Esophagus muscularis mucosa (tissue), 4 donors: Measurements from ENCODE around the gene OR9Q2. TPM values are rescaled to one million over a fixed set of nuclear protein-coding genes. Genes with fewer than 3 reads are reported as not detected.

Experiments used
- DNase-seq: peaks from one replicate; pipeline ENCODE4 v3.0.0-alpha.2; 2017; ENCODE audit errors: extremely low spot score
- H3K27ac ChIP-seq, 4 donors: fragments of 200-600 bp; sonication (generic); replicated peaks in 1 of 4; 1 replicate in 3 of 4; 2 replicates in 1 of 4; pipeline ENCODE4 v1.5.1; 2016 to 2019; ENCODE audit warnings: mild to moderate bottlenecking in 1 of 4
- H3K27me3 ChIP-seq, 4 donors: fragments of 200-600 bp; sonication (generic); one replicate each; pipeline versions ENCODE4 v1.5.1 to v1.6.0; 2016 to 2019
- H3K36me3 ChIP-seq, 4 donors: fragments of 200-600 bp; sonication (generic); one replicate each; pipeline ENCODE4 v1.5.1; 2016 to 2019
- H3K4me1 ChIP-seq, 4 donors: fragments of 200-600 bp; sonication (generic); one replicate each; pipeline ENCODE4 v1.5.1; 2016 to 2019
- H3K4me3 ChIP-seq, 4 donors: fragments of 200-600 bp; sonication (generic); 1 replicate in 2 of 4; 2 replicates in 2 of 4; pipeline ENCODE4 v1.5.1; 2016 to 2019; ENCODE audit warnings: mild to moderate bottlenecking in 4 of 4, moderate library complexity in 1 of 4
- H3K9me3 ChIP-seq, 4 donors: fragments of 200-600 bp; sonication (generic); 1 replicate in 3 of 4; 2 replicates in 1 of 4; pipeline ENCODE4 v1.5.1; 2016 to 2019
- EP300 ChIP-seq: sonication (generic); formaldehyde crosslinking; IDR thresholded peaks from one replicate; pipeline ENCODE4 v1.6.1; 2017; ENCODE audit warnings: antibody characterized with exemption
- POLR2A ChIP-seq: fragments of 450-650 bp; IDR thresholded peaks from one replicate; pipeline ENCODE4 v1.6.1; 2017; ENCODE audit warnings: antibody characterized with exemption, moderate library complexity, mild to moderate bottlenecking, low read depth
- POLR2AphosphoS5 ChIP-seq, 2 donors: sonication (generic); formaldehyde crosslinking; IDR thresholded peaks; one replicate each; pipeline ENCODE4 v1.6.1; 2017; ENCODE audit warnings: antibody characterized with exemption in 2 of 2
- WGBS: methylation state at CpG from one replicate; pipeline ENCODE4 v1.1.5; 2018; 5-methylcytosine and 5-hydroxymethylcytosine counted together
- intact Hi-C: fragments of 100-400 bp; cut with DNase I; formaldehyde crosslinking; loops from one replicate; pipeline ENCODE4 v1.15.1; 2023
- total RNA-seq, 4 donors: library from RNA; depleted of rRNA; stranded (reverse); fragments of >200 nt; gene quantifications; one replicate each; pipeline versions ENCODE4 v1.1.0 to v1.2.1, GENCODE V29; 2016
- TF ChIP-seq, protein P1 (sequence below), 3 experiments: fragments of 200-600 bp in 2 of 3; fragments of 450-650 bp in 1 of 3; sonication (generic) in 2 of 3; IDR thresholded peaks; one replicate each; pipeline ENCODE4 v1.5.1; 2017 to 2019; ENCODE audit warnings: antibody characterized with exemption in 3 of 3, mild to moderate bottlenecking in 2 of 3, moderate library complexity in 1 of 3

Gene OR9Q2
- total RNA-seq, 4 donors from 2014 or later, result not detected

DNA sequence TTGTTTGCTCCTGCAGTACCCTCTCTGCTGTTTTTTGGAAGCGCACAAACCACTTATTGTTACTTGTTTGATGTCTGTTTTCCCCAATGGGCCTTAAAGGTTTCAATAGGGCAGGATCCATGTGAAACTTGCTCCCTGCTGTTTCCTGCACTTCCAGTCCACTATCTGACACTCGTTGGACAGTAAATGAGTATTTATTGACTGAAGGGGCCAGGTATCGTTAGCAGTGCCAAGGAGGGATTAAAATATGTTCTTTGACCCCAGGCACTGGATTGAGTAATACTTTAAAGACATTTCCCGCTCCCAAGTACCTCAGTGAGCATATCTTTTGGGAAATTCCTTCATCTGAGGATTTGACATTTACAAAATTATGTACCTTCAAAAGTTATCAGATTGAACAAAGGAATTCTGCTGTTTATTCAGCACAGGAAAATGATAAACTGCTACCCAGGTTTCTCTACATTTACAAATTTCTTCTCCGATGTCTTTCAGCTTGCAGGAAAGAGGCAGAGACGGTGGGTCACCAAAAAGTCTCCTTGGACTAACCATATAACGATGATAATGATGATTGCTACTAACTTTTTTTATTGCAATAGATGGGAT, 23.3 kb upstream of the OR9Q2 start:
- WGBS, result 84% methylated on average over 7 of the region's 7 CpGs
- H3K27ac ChIP-seq, result no peak overlapping the region
- no peaks in the 10 kb centered on the region for H3K36me3 ChIP-seq
- no peak overlapping the region for H3K4me3 ChIP-seq
- TF ChIP-seq, protein P1, sequence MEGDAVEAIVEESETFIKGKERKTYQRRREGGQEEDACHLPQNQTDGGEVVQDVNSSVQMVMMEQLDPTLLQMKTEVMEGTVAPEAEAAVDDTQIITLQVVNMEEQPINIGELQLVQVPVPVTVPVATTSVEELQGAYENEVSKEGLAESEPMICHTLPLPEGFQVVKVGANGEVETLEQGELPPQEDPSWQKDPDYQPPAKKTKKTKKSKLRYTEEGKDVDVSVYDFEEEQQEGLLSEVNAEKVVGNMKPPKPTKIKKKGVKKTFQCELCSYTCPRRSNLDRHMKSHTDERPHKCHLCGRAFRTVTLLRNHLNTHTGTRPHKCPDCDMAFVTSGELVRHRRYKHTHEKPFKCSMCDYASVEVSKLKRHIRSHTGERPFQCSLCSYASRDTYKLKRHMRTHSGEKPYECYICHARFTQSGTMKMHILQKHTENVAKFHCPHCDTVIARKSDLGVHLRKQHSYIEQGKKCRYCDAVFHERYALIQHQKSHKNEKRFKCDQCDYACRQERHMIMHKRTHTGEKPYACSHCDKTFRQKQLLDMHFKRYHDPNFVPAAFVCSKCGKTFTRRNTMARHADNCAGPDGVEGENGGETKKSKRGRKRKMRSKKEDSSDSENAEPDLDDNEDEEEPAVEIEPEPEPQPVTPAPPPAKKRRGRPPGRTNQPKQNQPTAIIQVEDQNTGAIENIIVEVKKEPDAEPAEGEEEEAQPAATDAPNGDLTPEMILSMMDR (IDR thresholded peaks at IDR 0.05), result no peak
- no peak for TF ChIP-seq POLR2AphosphoS5 (IDR thresholded peaks at IDR 0.05)
- no peak for TF ChIP-seq EP300
- TF ChIP-seq POLR2A, result no peak
- no peaks in the 10 kb centered on the region for H3K4me1 ChIP-seq
- no peaks in the 10 kb centered on the region for H3K9me3 ChIP-seq
- no peak for DNase-seq
- H3K27me3 ChIP-seq, result no peaks in the 10 kb centered on the region
- intact Hi-C loops, result no loop called here

DNA sequence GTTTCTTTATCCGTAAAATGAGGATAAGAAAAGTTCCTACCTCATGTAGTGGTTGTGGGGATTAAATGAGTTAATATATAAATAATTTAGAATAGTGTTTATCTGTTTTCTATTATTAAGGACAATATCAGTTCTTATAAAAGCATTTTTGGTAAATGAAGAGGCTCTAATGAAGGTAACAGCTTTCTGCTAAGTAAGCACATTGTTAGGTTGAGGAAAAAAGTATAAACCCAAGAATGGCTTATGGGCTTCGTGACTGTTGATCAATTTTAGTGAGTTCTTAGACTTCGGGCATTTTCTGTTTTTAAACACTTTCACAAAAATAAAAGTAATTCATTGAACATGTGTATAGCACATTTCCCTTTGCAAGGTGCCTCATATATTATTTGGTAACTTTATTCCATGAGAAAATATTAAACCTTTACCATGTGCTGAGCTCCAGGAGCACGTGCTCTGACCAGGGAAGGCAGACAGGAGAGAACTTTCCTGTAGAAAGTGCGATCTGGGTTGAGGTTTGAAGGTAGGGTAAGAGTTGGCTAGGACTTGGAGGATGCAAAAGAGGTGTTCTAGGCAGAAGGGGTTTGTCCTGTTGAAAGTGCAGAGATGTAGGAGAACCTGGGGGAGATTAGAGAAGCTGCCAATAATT, 11.3 kb upstream of the OR9Q2 start:
- no peaks in the 10 kb centered on the region for H3K36me3 ChIP-seq
- no peaks in the 10 kb centered on the region for H3K4me1 ChIP-seq
- WGBS, result 74% methylated on average over 5 of the region's 5 CpGs
- TF ChIP-seq POLR2AphosphoS5 (IDR thresholded peaks at IDR 0.05) (no peak), POLR2A (no peak), EP300 (no peak)
- TF ChIP-seq, protein P1 (IDR thresholded peaks at IDR 0.05), result no peak
- intact Hi-C loops, result no loop called here
- H3K27me3 ChIP-seq, result no peaks in the 10 kb centered on the region
- no peak overlapping the region for H3K4me3 ChIP-seq
- no peak overlapping the region for H3K27ac ChIP-seq
- DNase-seq, result no peak
- no peaks in the 10 kb centered on the region for H3K9me3 ChIP-seq

DNA sequence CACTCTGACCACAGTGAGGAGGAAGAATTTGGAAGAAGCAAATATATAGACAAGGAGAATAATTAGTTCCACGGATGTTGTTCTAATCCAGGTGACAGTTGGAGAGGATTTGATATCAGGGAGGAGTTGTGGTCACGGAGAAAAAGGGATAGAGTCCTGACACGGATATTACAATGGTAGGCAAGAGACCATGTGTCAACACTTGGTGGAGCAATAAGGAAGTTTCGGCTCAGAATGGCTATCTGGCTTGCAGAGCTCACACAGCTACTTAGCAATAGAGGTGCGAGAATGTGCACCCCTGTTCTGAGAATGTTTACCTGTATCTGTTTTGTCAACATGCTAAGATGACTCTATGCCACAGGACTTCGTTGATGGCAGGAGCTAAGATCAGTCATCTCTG, 10.4 kb upstream of the OR9Q2 start:
- H3K36me3 ChIP-seq, result no peaks in the 10 kb centered on the region
- WGBS, result 81% methylated on average over 6 of the region's 6 CpGs
- DNase-seq, result no peak
- TF ChIP-seq EP300 (no peak), POLR2AphosphoS5 (IDR thresholded peaks at IDR 0.05) (no peak), POLR2A (no peak)
- TF ChIP-seq, protein P1 (IDR thresholded peaks at IDR 0.05), result no peak
- intact Hi-C loops, result no loop called here
- H3K27me3 ChIP-seq, result no peaks in the 10 kb centered on the region
- H3K27ac ChIP-seq, result no peak overlapping the region
- H3K4me3 ChIP-seq, result no peak overlapping the region
- H3K9me3 ChIP-seq, result no peaks in the 10 kb centered on the region
- H3K4me1 ChIP-seq, result no peaks in the 10 kb centered on the region

DNA sequence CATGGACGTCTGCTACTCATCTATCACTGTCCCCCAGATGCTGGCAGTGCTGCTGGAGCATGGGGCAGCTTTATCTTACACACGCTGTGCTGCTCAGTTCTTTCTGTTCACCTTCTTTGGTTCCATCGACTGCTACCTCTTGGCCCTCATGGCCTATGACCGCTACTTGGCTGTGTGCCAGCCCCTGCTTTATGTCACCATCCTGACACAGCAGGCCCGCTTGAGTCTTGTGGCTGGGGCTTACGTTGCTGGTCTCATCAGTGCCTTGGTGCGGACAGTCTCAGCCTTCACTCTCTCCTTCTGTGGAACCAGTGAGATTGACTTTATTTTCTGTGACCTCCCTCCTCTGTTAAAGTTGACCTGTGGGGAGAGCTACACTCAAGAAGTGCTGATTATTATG, 9.2 kb upstream of the OR9Q2 start:
- no peaks in the 10 kb centered on the region for H3K36me3 ChIP-seq
- H3K4me3 ChIP-seq, result no peak overlapping the region
- TF ChIP-seq, protein P1 (IDR thresholded peaks at IDR 0.05), result no peak
- no peak for TF ChIP-seq EP300
- TF ChIP-seq POLR2A, result no peak
- no peak for TF ChIP-seq POLR2AphosphoS5 (IDR thresholded peaks at IDR 0.05)
- no peaks in the 10 kb centered on the region for H3K4me1 ChIP-seq
- no peak for DNase-seq
- no peaks in the 10 kb centered on the region for H3K9me3 ChIP-seq
- H3K27ac ChIP-seq, result no peak overlapping the region
- 79% methylated on average over 7 of the region's 7 CpGs for WGBS
- H3K27me3 ChIP-seq, result no peaks in the 10 kb centered on the region
- intact Hi-C loops, result no loop called here

DNA sequence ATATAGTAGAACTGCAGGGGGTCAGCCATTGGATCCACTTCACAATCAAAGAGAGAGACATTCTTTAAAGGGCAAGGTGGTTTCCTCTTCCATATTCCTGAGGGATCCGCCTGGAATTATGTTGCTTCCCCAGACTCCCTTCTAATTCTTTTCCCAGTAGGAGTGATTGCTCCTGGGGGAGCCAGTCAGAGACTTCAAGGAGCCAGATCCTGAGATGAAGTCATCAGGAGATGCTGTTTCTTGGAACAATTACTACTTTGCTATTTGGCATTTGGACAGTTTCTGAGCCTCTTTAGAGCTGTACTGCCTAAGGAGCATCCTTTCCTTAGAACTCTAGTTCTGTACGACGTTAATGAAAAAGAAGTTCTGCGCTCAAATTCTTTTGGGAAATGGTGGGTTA, 1.9 kb upstream of the OR9Q2 start:
- TF ChIP-seq EP300 (no peak), POLR2A (no peak), POLR2AphosphoS5 (IDR thresholded peaks at IDR 0.05) (no peak)
- TF ChIP-seq, protein P1 (IDR thresholded peaks at IDR 0.05), result no peak
- no peaks in the 10 kb centered on the region for H3K27me3 ChIP-seq
- no peak overlapping the region for H3K4me3 ChIP-seq
- intact Hi-C loops, result no loop called here
- no peaks in the 10 kb centered on the region for H3K9me3 ChIP-seq
- no peaks in the 10 kb centered on the region for H3K4me1 ChIP-seq
- no peak overlapping the region for H3K27ac ChIP-seq
- DNase-seq, result no peak
- 72% methylated on average over 4 of the region's 4 CpGs for WGBS
- H3K36me3 ChIP-seq, result no peaks in the 10 kb centered on the region
